Measurements from ENCODE around the gene GPC1.

The GPC1 gene

GRCh38 chr2:240460781-240461431, 25.4 kb downstream of the GPC1 start:
- no peak for DNase-seq (ENCODE audit: low read depth)
- TF ChIP-seq, protein P1, sequence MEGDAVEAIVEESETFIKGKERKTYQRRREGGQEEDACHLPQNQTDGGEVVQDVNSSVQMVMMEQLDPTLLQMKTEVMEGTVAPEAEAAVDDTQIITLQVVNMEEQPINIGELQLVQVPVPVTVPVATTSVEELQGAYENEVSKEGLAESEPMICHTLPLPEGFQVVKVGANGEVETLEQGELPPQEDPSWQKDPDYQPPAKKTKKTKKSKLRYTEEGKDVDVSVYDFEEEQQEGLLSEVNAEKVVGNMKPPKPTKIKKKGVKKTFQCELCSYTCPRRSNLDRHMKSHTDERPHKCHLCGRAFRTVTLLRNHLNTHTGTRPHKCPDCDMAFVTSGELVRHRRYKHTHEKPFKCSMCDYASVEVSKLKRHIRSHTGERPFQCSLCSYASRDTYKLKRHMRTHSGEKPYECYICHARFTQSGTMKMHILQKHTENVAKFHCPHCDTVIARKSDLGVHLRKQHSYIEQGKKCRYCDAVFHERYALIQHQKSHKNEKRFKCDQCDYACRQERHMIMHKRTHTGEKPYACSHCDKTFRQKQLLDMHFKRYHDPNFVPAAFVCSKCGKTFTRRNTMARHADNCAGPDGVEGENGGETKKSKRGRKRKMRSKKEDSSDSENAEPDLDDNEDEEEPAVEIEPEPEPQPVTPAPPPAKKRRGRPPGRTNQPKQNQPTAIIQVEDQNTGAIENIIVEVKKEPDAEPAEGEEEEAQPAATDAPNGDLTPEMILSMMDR (conservative IDR thresholded peaks at IDR 0.05; ENCODE audit: low read depth, low read length), result peak; percentile 26
- no peak overlapping the region for H3K4me3 ChIP-seq (ENCODE audit: low read length)

- H3K4me3 ChIP-seq (ENCODE audit: low read length), result no peak overlapping the region
- DNase-seq (ENCODE audit: low read depth), result no peak
- TF ChIP-seq, protein P1 (conservative IDR thresholded peaks at IDR 0.05; ENCODE audit: low read depth, low read length), result no peak
Observed at GRCh38 chr2:240461471-240462072, 26.1 kb downstream of the GPC1 start.

- TF ChIP-seq, protein P1 (conservative IDR thresholded peaks at IDR 0.05; ENCODE audit: low read depth, low read length), result no peak
- no peak overlapping the region for H3K4me3 ChIP-seq (ENCODE audit: low read length)
- DNase-seq (ENCODE audit: low read depth), result no peak
Observed at GRCh38 chr2:240462073-240462706, 26.7 kb downstream of the GPC1 start.

DNA sequence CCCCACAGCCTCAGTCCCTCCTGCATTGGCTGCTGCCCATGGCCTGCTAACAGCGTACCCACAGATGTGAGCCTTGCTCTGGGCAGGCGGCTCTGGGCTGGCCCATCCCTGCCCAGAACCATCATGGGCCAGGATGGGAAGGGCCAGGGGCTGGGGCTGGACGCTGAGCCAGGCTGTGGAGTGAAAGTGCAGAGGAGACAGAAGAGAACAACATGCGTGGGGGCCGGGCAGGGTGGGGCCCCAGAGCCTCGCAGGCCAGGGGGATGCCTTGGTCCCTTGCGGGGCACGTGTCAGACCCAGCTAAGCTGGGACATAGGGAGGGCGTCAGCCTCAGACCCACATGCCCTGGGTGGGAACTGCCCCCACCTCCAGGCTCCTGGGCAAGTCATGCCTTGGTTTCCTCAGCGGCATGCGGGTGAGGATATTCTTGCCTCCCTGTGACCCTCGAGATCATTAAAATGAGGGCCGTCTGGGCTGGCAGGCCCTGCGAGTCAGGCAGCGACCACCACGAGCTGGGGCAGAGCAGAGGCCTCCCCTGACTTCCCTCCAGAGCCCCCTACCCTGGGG, 27.3 kb downstream of the GPC1 start:
- H3K4me3 ChIP-seq (ENCODE audit: low read length), result no peak overlapping the region
- TF ChIP-seq, protein P1 (conservative IDR thresholded peaks at IDR 0.05; ENCODE audit: low read depth, low read length), result no peak
- no peak for DNase-seq (ENCODE audit: low read depth)

- H3K4me3 ChIP-seq (ENCODE audit: low read length), result no peak overlapping the region
- TF ChIP-seq, protein P1 (conservative IDR thresholded peaks at IDR 0.05; ENCODE audit: low read depth, low read length), result no peak
- DNase-seq (ENCODE audit: low read depth), result no peak
Observed at GRCh38 chr2:240463274-240463865, 27.9 kb downstream of the GPC1 start.

GRCh38 chr2:240463866-240464481, 28.5 kb downstream of the GPC1 start:
- H3K4me3 ChIP-seq (ENCODE audit: low read length), result no peak overlapping the region
- no peak for DNase-seq (ENCODE audit: low read depth)
- TF ChIP-seq, protein P1 (conservative IDR thresholded peaks at IDR 0.05; ENCODE audit: low read depth, low read length), result no peak

Measured in retinal pigment epithelial cell (primary cell).